Natural killer cell (primary cell): ENCODE data around the gene MRAS. TPM values are rescaled to one million over a fixed set of nuclear protein-coding genes. Genes with fewer than 3 reads are reported as not detected.

Source experiments
- ATAC-seq, 3 donors: fragments of 150-1000 bp in 2 of 3; fragments of 200-7000 bp in 1 of 3; cut with Tn5 transposase; 1 replicate in 1 of 3; 2 replicates in 2 of 3; pipeline ENCODE4 v1.10.0; 2021; ENCODE audit warnings: mild to moderate bottlenecking in 2 of 3, moderate library complexity in 2 of 3
- DNase-seq, 2 donors: peaks; one replicate each; pipeline versions ENCODE4 v3.0.0 to v3.0.0-alpha.2; 2013 to 2021; ENCODE audit warnings: mixed read lengths in 1 of 2
- H3K27ac ChIP-seq: one replicate; pipeline ENCODE4 v1.5.1; 2013; ENCODE audit warnings: mild to moderate bottlenecking, low read length
- H3K27me3 ChIP-seq: one replicate; pipeline ENCODE4 v1.6.1; 2013; ENCODE audit warnings: low read length; ENCODE audit not compliant: control insufficient read depth, insufficient read depth
- H3K36me3 ChIP-seq: one replicate; pipeline ENCODE4 v1.6.1; 2013; ENCODE audit warnings: low read length; ENCODE audit not compliant: control insufficient read depth, insufficient read depth
- H3K4me1 ChIP-seq: one replicate; pipeline ENCODE4 v1.6.1; 2013; ENCODE audit warnings: low read length; ENCODE audit not compliant: control insufficient read depth, insufficient read depth
- H3K4me3 ChIP-seq: one replicate; pipeline ENCODE4 v1.5.1; 2013; ENCODE audit warnings: low read length
- H3K9me3 ChIP-seq: one replicate; pipeline ENCODE4 v1.6.1; 2013; ENCODE audit warnings: low read length; ENCODE audit not compliant: control insufficient read depth, insufficient read depth
- H3K27ac Mint-ChIP-seq, 2 donors: one replicate each; pipeline ENCODE4 v1.8.0; 2022; ENCODE audit warnings: mild to moderate bottlenecking in 2 of 2, mixed read lengths in 2 of 2, moderate library complexity in 1 of 2
- H3K27me3 Mint-ChIP-seq, 2 donors: one replicate each; pipeline ENCODE4 v1.8.0; 2022; ENCODE audit warnings: low read depth in 2 of 2, mixed read lengths in 2 of 2
- H3K36me3 Mint-ChIP-seq: one replicate; pipeline ENCODE4 v1.8.0; 2022; ENCODE audit warnings: mixed read lengths
- H3K4me1 Mint-ChIP-seq, 2 donors: one replicate each; pipeline ENCODE4 v1.8.0; 2022; ENCODE audit warnings: mixed read lengths in 2 of 2
- H3K4me3 Mint-ChIP-seq: one replicate; pipeline ENCODE4 v1.8.0; 2022; ENCODE audit warnings: mild to moderate bottlenecking, moderate library complexity, mixed read lengths
- H3K9me3 Mint-ChIP-seq, 2 donors: one replicate each; pipeline ENCODE4 v1.8.0; 2022; ENCODE audit warnings: mixed read lengths in 2 of 2
- CTCF ChIP-seq: fragments of 200-600 bp; IDR thresholded peaks from one replicate; pipeline ENCODE4 v1.8.0; 2022; ENCODE audit warnings: antibody characterized with exemption
- WGBS: methylation state at CpG from one replicate; pipeline ENCODE4 v1.1.7; 2013; ENCODE audit warnings: missing lambda C conversion rate; ENCODE audit not compliant: insufficient coverage; 5-methylcytosine and 5-hydroxymethylcytosine counted together
- intact Hi-C: fragments of 100-400 bp; cut with micrococcal nuclease; formaldehyde crosslinking; loops from one replicate; pipeline ENCODE4 v1.14.2; 2022
- total RNA-seq, 4 donors: library from RNA; stranded (reverse); fragments of 120-200 nt in 1 of 4; gene quantifications; one replicate each; pipeline versions ENCODE4 v1.2.3 to v1.2.4, GENCODE V29; 2013 to 2022

MRAS gene
- total RNA-seq, 3 donors from 2014 or later (not counting 1 experiment from before 2014, with no cell fraction given): 1.2 to 4.9 (median 2.4) TPM

GRCh38 chr3:138381413-138381901 lies 33.1 kb downstream of the MRAS start:
- Histone ChIP-seq H3K4me3 (no peak overlapping the region), H3K27me3 (no peaks in the 10 kb centered on the region), H3K27ac (no peak overlapping the region), H3K4me1 (no peaks in the 10 kb centered on the region), H3K9me3 (no peaks in the 10 kb centered on the region), H3K36me3 (no peaks in the 10 kb centered on the region)
- H3K4me1 Mint-ChIP-seq: no peaks in the 10 kb centered on the region
- no peaks in the 10 kb centered on the region for H3K9me3 Mint-ChIP-seq
- no peaks in the 10 kb centered on the region for H3K36me3 Mint-ChIP-seq
- intact Hi-C loops: no loop called here
- H3K27me3 Mint-ChIP-seq: peaks cover 0 to 12% of the 10 kb centered on the region in 2 donors
- WGBS: 82% methylated on average over 4 of the region's 5 CpGs
- no peak overlapping the region for H3K4me3 Mint-ChIP-seq
- DNase-seq: no peak
- ATAC-seq: no peak
- TF ChIP-seq CTCF: no peak
- no peak overlapping the region for H3K27ac Mint-ChIP-seq

DNA sequence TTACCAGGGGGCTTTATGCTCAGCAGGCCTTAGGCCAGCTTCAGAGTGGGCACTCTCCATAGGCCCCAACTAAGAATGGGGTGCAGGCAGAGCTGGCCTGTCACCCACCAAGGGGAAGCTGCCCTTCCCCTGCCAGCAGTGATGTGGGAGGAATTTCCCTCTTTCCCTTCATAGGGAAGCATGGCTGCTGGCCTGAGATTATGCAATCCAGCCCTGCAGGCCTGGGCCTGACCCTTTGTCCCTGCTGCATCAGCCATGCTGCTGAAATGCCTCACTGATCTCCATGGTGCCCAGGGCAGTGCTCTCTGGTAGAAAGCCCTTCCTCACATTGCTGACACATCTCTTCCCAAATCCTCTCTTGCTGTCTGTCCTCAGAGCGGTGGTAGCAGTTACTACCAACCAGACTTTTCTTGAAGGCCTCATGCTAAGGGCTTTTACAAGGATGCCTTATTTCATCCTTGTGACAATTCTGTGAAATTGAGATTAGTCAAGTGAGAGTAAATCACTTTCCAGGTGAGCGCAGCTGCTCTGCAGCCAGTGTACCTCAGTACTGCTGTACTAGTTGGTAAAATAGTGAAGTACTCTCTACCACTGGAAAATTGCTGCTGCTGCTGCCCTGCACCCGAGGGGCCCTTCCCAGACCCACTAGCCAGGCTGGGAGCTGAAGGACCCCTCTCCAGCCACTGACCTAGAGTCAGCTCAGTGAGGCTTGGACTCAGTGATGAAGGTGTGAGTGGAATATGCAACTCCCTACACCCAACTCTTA lies 33.8 kb downstream of the MRAS start:
- peaks cover 0 to 12% of the 10 kb centered on the region in 2 donors for H3K27me3 Mint-ChIP-seq
- Histone ChIP-seq H3K36me3 (no peaks in the 10 kb centered on the region), H3K27me3 (no peaks in the 10 kb centered on the region), H3K4me3 (no peak overlapping the region), H3K27ac (no peak overlapping the region), H3K9me3 (no peaks in the 10 kb centered on the region), H3K4me1 (no peaks in the 10 kb centered on the region)
- no peak overlapping the region for H3K27ac Mint-ChIP-seq
- TF ChIP-seq CTCF: no peak
- no peaks in the 10 kb centered on the region for H3K4me1 Mint-ChIP-seq
- no peaks in the 10 kb centered on the region for H3K9me3 Mint-ChIP-seq
- H3K4me3 Mint-ChIP-seq: no peak overlapping the region
- 90% methylated on average over 3 of the region's 3 CpGs for WGBS
- intact Hi-C loops: no loop called here
- DNase-seq (no peak), ATAC-seq (no peak)
- H3K36me3 Mint-ChIP-seq: no peaks in the 10 kb centered on the region

- no peaks in the 10 kb centered on the region for H3K27me3 ChIP-seq
- WGBS: 88% methylated on average over 10 of the region's 10 CpGs
- no peaks in the 10 kb centered on the region for H3K36me3 ChIP-seq
- no peaks in the 10 kb centered on the region for H3K4me1 ChIP-seq
- ATAC-seq: no peak
- no peak for TF ChIP-seq CTCF
- no peak overlapping the region for H3K4me3 ChIP-seq
- no peaks in the 10 kb centered on the region for H3K4me1 Mint-ChIP-seq
- no peaks in the 10 kb centered on the region for H3K36me3 Mint-ChIP-seq
- H3K27ac ChIP-seq: no peak overlapping the region
- intact Hi-C loops: no loop called here
- no peaks in the 10 kb centered on the region for H3K9me3 Mint-ChIP-seq
- H3K9me3 ChIP-seq: no peaks in the 10 kb centered on the region
- H3K4me3 Mint-ChIP-seq: no peak overlapping the region
- peaks cover 0 to 10% of the 10 kb centered on the region in 2 donors for H3K27me3 Mint-ChIP-seq
- H3K27ac Mint-ChIP-seq: no peak overlapping the region
- DNase-seq: no peak
Measured at GRCh38 chr3:138383715-138384465, 35.5 kb downstream of the MRAS start.
